CD4-positive, CD25-positive, alpha-beta regulatory T cell (primary cell): ENCODE measurements around the gene EFCAB14. TPM values are rescaled to one million over a fixed set of nuclear protein-coding genes. Genes with fewer than 3 reads are reported as not detected.
A peak's percentile ranks its signal among the peaks of the same experiment; 100 is the strongest.

Source experiments
- ATAC-seq, 2 donors: fragments of 150-1000 bp; cut with Tn5 transposase; one replicate each; pipeline ENCODE4 v1.10.0; 2021; ENCODE audit warnings: low read depth in 2 of 2, moderate number of reproducible peaks in 2 of 2, moderate library complexity in 1 of 2
- DNase-seq, 3 donors: peaks; one replicate each; pipeline versions ENCODE4 v3.0.0 to v3.0.0-alpha.2; 2012 to 2022; ENCODE audit warnings: mixed read lengths in 1 of 3
- H3K27ac ChIP-seq: one replicate; pipeline ENCODE4 v1.7.0; 2013; ENCODE audit warnings: mild to moderate bottlenecking, low read length; ENCODE audit not compliant: insufficient read depth, poor library complexity, severe bottlenecking
- H3K27me3 ChIP-seq: one replicate; pipeline ENCODE4 v1.7.0; 2013; ENCODE audit warnings: low read length; ENCODE audit not compliant: control insufficient read depth, insufficient read depth
- H3K36me3 ChIP-seq: one replicate; pipeline ENCODE4 v1.7.0; 2013; ENCODE audit warnings: mild to moderate bottlenecking, low read length, moderate library complexity; ENCODE audit not compliant: control insufficient read depth, insufficient read depth
- H3K4me1 ChIP-seq: 2 replicates; pipeline ENCODE4 v1.7.0; 2013; ENCODE audit warnings: mild to moderate bottlenecking, low read length; ENCODE audit not compliant: insufficient read depth, control insufficient read depth, poor library complexity, severe bottlenecking
- H3K4me3 ChIP-seq: one replicate; pipeline ENCODE4 v1.7.0; 2013; ENCODE audit warnings: low read depth, mild to moderate bottlenecking, low read length, moderate library complexity
- H3K9me3 ChIP-seq, 2 experiments: 1 replicate in 1 of 2; 2 replicates in 1 of 2; pipeline ENCODE4 v1.7.0; 2013; ENCODE audit warnings: low read length in 2 of 2, mild to moderate bottlenecking in 1 of 2, moderate library complexity in 1 of 2; ENCODE audit not compliant: control insufficient read depth in 2 of 2
- H3K27ac Mint-ChIP-seq, 3 donors: one replicate each; pipeline ENCODE4 v1.8.0; 2020 to 2022; ENCODE audit warnings: mild to moderate bottlenecking in 3 of 3, mixed read lengths in 3 of 3, moderate library complexity in 2 of 3
- H3K27me3 Mint-ChIP-seq: one replicate; pipeline ENCODE4 v1.8.0; 2022; ENCODE audit warnings: mild to moderate bottlenecking, mixed read lengths
- H3K36me3 Mint-ChIP-seq: one replicate; pipeline ENCODE4 v1.8.0; 2020; ENCODE audit warnings: mixed read lengths
- H3K4me1 Mint-ChIP-seq, 4 donors: one replicate each; pipeline ENCODE4 v1.8.0; 2020 to 2022; ENCODE audit warnings: mixed read lengths in 4 of 4, mild to moderate bottlenecking in 1 of 4
- H3K4me3 Mint-ChIP-seq, 4 donors: one replicate each; pipeline ENCODE4 v1.8.0; 2020 to 2022; ENCODE audit warnings: mild to moderate bottlenecking in 4 of 4, mixed read lengths in 4 of 4, moderate library complexity in 3 of 4
- H3K9me3 Mint-ChIP-seq, 7 donors: one replicate each; pipeline ENCODE4 v1.8.0; 2020 to 2022; ENCODE audit warnings: mixed read lengths in 7 of 7, mild to moderate bottlenecking in 3 of 7, moderate library complexity in 2 of 7
- polyA plus RNA-seq, 4 donors: library from polyadenylated mRNA; unstranded; fragments of 300-500 nt; fragmentation: Illumina TruSeq; gene quantifications; one replicate each; pipeline ENCODE4 v1.2.3, GENCODE V29; 2021
- total RNA-seq: library from RNA; stranded (reverse); gene quantifications from one replicate; pipeline ENCODE4 v1.2.3, GENCODE V29; 2022

The EFCAB14 gene
- total and polyA plus RNA-seq, 5 donors from 2014 or later, result 81.2 to 88.9 (median 83.7) TPM

GRCh38 chr1:46689897-46690296, 29.0 kb downstream of the EFCAB14 start:
- H3K27ac ChIP-seq, result no peak overlapping the region
- no peaks in the 10 kb centered on the region for H3K9me3 Mint-ChIP-seq
- no peaks in the 10 kb centered on the region for H3K27me3 ChIP-seq
- H3K4me3 Mint-ChIP-seq, result no peak overlapping the region
- peaks cover 57% of the 10 kb centered on the region for H3K36me3 Mint-ChIP-seq
- no peaks in the 10 kb centered on the region for H3K4me1 ChIP-seq
- H3K4me3 ChIP-seq, result no peak overlapping the region
- no peaks in the 10 kb centered on the region for H3K9me3 ChIP-seq
- DNase-seq (no peak), ATAC-seq (no peak)
- no peaks in the 10 kb centered on the region for H3K27me3 Mint-ChIP-seq
- peaks cover 82% of the 10 kb centered on the region for H3K36me3 ChIP-seq
- H3K27ac Mint-ChIP-seq, result no peak overlapping the region
- peaks cover 0 to 6% (median 1%) of the 10 kb centered on the region in 4 donors for H3K4me1 Mint-ChIP-seq

GRCh38 chr1:46689356-46689755, 29.6 kb downstream of the EFCAB14 start:
- Histone ChIP-seq H3K4me1 (no peaks in the 10 kb centered on the region), H3K27me3 (no peaks in the 10 kb centered on the region), H3K9me3 (no peaks in the 10 kb centered on the region), H3K27ac (no peak overlapping the region), H3K36me3 (peaks cover 88% of the 10 kb centered on the region), H3K4me3 (no peak overlapping the region)
- DNase-seq (no peak), ATAC-seq (no peak)
- no peak overlapping the region for H3K4me3 Mint-ChIP-seq
- H3K27me3 Mint-ChIP-seq, result no peaks in the 10 kb centered on the region
- H3K9me3 Mint-ChIP-seq, result no peaks in the 10 kb centered on the region
- H3K36me3 Mint-ChIP-seq, result peaks cover 52% of the 10 kb centered on the region
- peaks cover 0 to 6% (median 1%) of the 10 kb centered on the region in 4 donors for H3K4me1 Mint-ChIP-seq
- H3K27ac Mint-ChIP-seq, result no peak overlapping the region

- no peak for DNase-seq
- no peaks in the 10 kb centered on the region for H3K27me3 ChIP-seq
- H3K9me3 Mint-ChIP-seq, result no peaks in the 10 kb centered on the region
- H3K4me3 ChIP-seq, result no peak overlapping the region
- H3K4me1 Mint-ChIP-seq, result peaks cover 0 to 6% (median 0%) of the 10 kb centered on the region in 4 donors
- H3K9me3 ChIP-seq, result no peaks in the 10 kb centered on the region
- peak overlapping the region in 2 of 3 donors; percentile 64 to 76 for H3K27ac Mint-ChIP-seq
- no peak overlapping the region for H3K27ac ChIP-seq
- no peaks in the 10 kb centered on the region for H3K27me3 Mint-ChIP-seq
- H3K4me3 Mint-ChIP-seq, result no peak overlapping the region
- peaks cover 97% of the 10 kb centered on the region for H3K36me3 ChIP-seq
- ATAC-seq, result no peak
- peaks cover 56% of the 10 kb centered on the region for H3K36me3 Mint-ChIP-seq
- H3K4me1 ChIP-seq, result no peaks in the 10 kb centered on the region
Observed at GRCh38 chr1:46687921-46688509, 30.9 kb downstream of the EFCAB14 start.

GRCh38 chr1:46687093-46687659, 31.7 kb downstream of the EFCAB14 start:
- H3K36me3 ChIP-seq, result peaks cover 97% of the 10 kb centered on the region

GRCh38 chr1:46686255-46686654, 32.7 kb downstream of the EFCAB14 start:
- Histone ChIP-seq H3K27me3 (no peaks in the 10 kb centered on the region), H3K36me3 (peaks cover 98% of the 10 kb centered on the region), H3K9me3 (no peaks in the 10 kb centered on the region), H3K4me3 (no peak overlapping the region), H3K4me1 (no peaks in the 10 kb centered on the region), H3K27ac (no peak overlapping the region)
- Mint-ChIP-seq H3K27me3 (no peaks in the 10 kb centered on the region), H3K36me3 (peaks cover 56% of the 10 kb centered on the region), H3K27ac (peak overlapping the region in 2 of 3 donors; percentile 5 to 64), H3K4me1 (peaks cover 0 to 6% (median 0%) of the 10 kb centered on the region in 4 donors), H3K4me3 (no peak overlapping the region), H3K9me3 (no peaks in the 10 kb centered on the region)
- DNase-seq (no peak), ATAC-seq (no peak)

More at GRCh38 chr1:46687093-46687659, 31.7 kb downstream of the EFCAB14 start:
- Histone ChIP-seq H3K27ac (no peak overlapping the region), H3K9me3 (no peaks in the 10 kb centered on the region), H3K27me3 (no peaks in the 10 kb centered on the region), H3K4me1 (no peaks in the 10 kb centered on the region), H3K4me3 (no peak overlapping the region)
- Mint-ChIP-seq H3K4me1 (peaks cover 0 to 6% (median 0%) of the 10 kb centered on the region in 4 donors), H3K4me3 (no peak overlapping the region), H3K9me3 (no peaks in the 10 kb centered on the region), H3K36me3 (peaks cover 57% of the 10 kb centered on the region), H3K27me3 (no peaks in the 10 kb centered on the region), H3K27ac (peak overlapping the region in 2 of 3 donors; percentile 39 to 64)
- DNase-seq (no peak), ATAC-seq (no peak)

- Mint-ChIP-seq H3K4me1 (peaks cover 0 to 3% (median 0%) of the 10 kb centered on the region in 4 donors), H3K4me3 (no peak overlapping the region), H3K9me3 (no peaks in the 10 kb centered on the region), H3K36me3 (peaks cover 62% of the 10 kb centered on the region), H3K27ac (no peak overlapping the region), H3K27me3 (no peaks in the 10 kb centered on the region)
- peaks cover 98% of the 10 kb centered on the region for H3K36me3 ChIP-seq
- H3K4me3 ChIP-seq, result no peak overlapping the region
- no peaks in the 10 kb centered on the region for H3K4me1 ChIP-seq
- no peaks in the 10 kb centered on the region for H3K9me3 ChIP-seq
- no peak for DNase-seq
- no peak for ATAC-seq
- H3K27ac ChIP-seq, result no peak overlapping the region
- no peaks in the 10 kb centered on the region for H3K27me3 ChIP-seq
Observed at GRCh38 chr1:46684670-46685069, 34.2 kb downstream of the EFCAB14 start.

- H3K4me3 Mint-ChIP-seq, result no peak overlapping the region
- H3K27ac ChIP-seq, result no peak overlapping the region
- no peaks in the 10 kb centered on the region for H3K27me3 ChIP-seq
- no peaks in the 10 kb centered on the region for H3K9me3 ChIP-seq
- DNase-seq, result no peak
- ATAC-seq, result no peak
- H3K4me3 ChIP-seq, result no peak overlapping the region
- H3K9me3 Mint-ChIP-seq, result no peaks in the 10 kb centered on the region
- H3K4me1 Mint-ChIP-seq, result peaks cover 0 to 8% (median 6%) of the 10 kb centered on the region in 4 donors
- no peaks in the 10 kb centered on the region for H3K4me1 ChIP-seq
- peak overlapping the region in 1 of 3 donors; percentile 30 for H3K27ac Mint-ChIP-seq
- H3K36me3 ChIP-seq, result peaks cover 96% of the 10 kb centered on the region
- H3K36me3 Mint-ChIP-seq, result peaks cover 62% of the 10 kb centered on the region
- no peaks in the 10 kb centered on the region for H3K27me3 Mint-ChIP-seq
Observed at GRCh38 chr1:46682064-46682463, 36.9 kb downstream of the EFCAB14 start.
